Measurements from ENCODE around the gene SLC22A1.
"Not testable (repeated sequence)": the region's sequence is repeated elsewhere in the genome, so short reads cannot be mapped to it uniquely, and the experiment has no call there.

SLC22A1 gene

DNA sequence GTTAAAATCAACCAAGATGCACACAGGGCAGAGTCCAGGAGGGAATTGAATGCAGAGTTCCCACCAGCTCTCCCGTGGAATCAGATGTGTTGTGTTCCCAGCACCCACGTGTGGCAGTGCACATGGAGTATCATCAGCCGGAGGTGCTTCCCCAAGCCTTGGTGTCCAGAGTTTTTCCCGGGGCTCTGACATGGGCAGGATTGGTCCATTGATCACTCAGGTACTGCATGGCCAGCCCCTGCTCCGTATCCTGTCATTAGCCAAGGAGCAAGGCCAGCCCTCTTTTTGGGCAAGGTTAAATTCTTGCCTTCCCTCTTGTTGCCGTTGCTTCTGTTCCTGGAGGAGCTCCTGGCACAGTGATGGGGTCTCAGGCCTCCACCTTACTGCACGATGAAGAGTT, 28.6 kb upstream of the SLC22A1 start:
- no peak overlapping the region for H3K4me3 ChIP-seq (ENCODE audit: low read depth, low read length)

GRCh38 chr6:160093946-160094345, 27.7 kb upstream of the SLC22A1 start:
- H3K4me3 ChIP-seq (ENCODE audit: low read depth, low read length) = no peak overlapping the region

DNA sequence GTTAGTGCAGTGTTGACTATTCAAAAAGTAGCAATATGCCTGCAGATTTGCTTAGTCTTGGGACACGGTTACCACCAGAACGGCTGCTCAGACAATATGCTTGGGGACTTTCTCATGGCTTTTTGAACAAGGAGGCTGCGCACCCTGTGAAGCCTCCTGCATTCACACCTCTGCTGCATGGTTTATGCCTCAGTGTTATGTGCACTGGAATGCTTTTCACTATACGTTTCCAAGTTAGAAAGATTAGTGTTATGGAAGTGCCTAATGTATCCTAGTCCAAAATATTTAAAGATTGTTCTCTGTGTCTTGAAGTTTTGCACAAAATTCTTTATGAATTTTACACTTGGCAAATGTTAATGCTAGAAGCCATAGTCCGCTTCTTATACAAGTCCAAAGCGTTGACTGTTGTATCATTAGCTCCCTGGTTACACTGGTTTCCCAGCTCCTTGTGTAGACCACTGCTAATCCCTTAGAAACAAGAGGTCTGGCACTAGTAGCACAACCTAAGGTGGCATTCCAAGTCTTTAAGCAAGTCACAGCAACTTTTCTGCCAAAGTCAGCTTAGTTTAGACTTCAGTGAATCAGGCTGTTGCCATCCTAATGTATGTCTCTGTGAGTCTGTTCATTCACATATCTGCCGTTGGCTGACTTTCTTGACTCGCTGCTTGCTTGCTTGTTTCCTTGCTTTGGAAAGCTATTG, 26.3 kb upstream of the SLC22A1 start:
- H3K4me3 ChIP-seq (ENCODE audit: low read depth, low read length) = no peak overlapping the region

GRCh38 chr6:160101277-160102205, 20.1 kb upstream of the SLC22A1 start:
- no peak overlapping the region for H3K4me3 ChIP-seq (ENCODE audit: low read depth, low read length)

GRCh38 chr6:160102399-160102798, 19.2 kb upstream of the SLC22A1 start:
- H3K4me3 ChIP-seq (ENCODE audit: low read depth, low read length) = no peak overlapping the region

- no peak overlapping the region for H3K4me3 ChIP-seq (ENCODE audit: low read depth, low read length)
Measured at GRCh38 chr6:160102956-160103824, 18.4 kb upstream of the SLC22A1 start.

DNA sequence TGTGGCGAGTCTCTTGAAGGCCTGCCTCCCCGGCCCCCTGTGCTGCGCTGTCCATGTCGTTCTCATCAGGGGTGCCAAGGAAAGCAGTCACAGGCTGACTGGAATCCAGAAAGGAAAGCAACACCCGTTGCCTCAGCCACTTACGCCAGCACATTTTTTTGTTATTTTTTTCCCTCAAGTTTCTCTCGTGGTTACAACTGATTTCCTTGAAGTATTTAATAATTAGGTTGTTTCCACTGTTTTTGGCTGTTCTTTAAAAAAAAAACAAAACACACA, 17.9 kb upstream of the SLC22A1 start:
- no peak overlapping the region for H3K4me3 ChIP-seq (ENCODE audit: low read depth, low read length)

GRCh38 chr6:160104821-160105517, 16.6 kb upstream of the SLC22A1 start:
- H3K4me3 ChIP-seq (ENCODE audit: low read depth, low read length) = no peak overlapping the region

GRCh38 chr6:160106010-160106409, 15.6 kb upstream of the SLC22A1 start:
- no peak overlapping the region for H3K4me3 ChIP-seq (ENCODE audit: low read depth, low read length)

DNA sequence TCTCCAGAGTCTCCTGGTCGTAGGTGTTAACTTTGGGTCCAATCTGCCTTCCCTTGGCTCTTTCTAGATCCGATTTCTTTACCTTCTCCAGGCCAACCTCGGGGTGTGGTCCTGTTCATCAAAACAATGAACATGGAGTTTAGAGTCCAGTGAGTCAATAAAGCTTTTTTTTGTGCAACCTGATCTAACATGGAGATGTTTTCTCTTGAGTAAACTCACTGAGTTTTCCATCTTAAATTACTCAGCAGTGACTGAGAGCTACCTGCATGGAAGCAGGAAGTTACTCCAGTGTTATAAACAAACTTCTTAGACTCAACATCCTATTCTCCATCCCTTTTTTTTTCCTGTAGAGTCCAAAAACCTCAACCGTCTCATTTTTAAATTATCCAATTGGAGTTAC, 14.9 kb upstream of the SLC22A1 start:
- no peak overlapping the region for H3K4me3 ChIP-seq (ENCODE audit: low read depth, low read length)

- no peak overlapping the region for H3K4me3 ChIP-seq (ENCODE audit: low read depth, low read length)
Measured at GRCh38 chr6:160108077-160108476, 13.5 kb upstream of the SLC22A1 start.

DNA sequence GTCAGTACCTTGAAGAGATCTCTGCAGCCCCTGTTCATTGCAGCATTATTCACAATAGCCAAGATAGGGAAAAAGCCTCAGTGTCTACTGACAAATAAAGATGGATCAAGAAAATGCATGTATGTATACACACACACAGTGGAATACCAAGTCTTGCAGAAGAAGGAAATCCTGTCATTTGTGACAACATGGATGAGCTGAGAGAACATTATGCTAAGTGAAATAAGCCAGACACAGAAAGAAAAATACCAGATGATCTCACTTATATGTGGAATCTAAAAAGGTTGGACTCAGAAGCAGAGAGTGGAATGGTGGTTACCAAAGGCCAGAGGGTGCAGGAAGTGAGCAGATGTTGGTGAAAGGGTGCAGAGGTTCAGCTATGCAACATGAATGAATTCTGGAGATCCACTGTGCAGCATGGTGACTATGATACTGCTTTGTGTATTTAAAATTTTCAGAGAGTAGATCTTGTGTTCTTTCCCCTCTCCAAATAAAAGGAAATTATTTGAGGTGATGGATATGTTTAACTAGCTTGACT, 11.0 kb upstream of the SLC22A1 start:
- H3K4me3 ChIP-seq (ENCODE audit: low read depth, low read length) = no peak overlapping the region

DNA sequence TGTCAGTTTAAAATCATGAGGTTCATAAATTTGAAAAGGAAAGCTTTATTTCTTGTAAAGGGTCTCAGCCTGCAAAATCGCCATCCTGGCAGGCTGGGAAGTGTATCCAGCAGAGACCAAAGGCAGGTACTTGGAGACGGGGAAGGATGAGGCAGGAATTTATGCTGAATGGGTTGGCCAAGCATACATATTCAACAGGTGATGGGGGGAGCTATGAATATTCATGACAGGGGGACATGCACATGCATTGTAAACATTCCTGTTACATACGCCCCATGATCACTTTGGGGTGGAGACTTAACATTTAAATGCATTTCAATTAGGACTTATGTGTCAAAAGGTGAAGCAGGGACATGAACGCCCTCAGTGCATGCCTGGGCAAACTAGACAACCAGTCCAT, 9.8 kb upstream of the SLC22A1 start:
- H3K4me3 ChIP-seq (ENCODE audit: low read depth, low read length) = no peak overlapping the region

DNA sequence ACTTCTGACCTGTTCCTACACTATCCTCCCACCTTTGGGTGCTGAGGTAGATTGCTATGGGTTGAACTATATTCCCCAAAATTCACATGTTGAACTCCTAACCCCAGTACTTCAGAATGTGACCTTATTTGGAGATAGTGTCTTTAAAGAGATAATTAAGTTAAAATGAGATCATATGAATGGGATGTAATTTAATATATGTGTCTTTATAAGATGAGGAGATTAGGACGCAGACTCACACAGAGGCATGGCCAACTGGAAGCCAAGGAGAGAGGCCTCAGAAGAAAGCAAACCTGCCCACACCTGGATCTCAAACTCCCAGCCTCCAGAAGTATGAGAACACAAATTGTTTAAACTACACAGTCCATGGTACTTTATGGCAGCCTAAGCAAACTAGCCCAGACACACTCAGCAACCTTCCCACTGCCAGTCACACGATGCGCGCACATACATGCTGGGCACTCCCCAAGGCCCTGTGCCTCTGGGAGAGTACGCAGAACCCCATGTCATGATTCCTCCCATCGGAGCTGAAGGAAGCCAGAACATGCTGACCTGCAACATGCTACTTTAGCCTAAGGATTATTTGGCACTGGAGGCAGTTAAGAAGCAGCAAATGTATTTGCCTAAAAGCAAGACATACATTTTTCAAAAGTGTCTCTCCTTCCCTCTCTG, 8.9 kb upstream of the SLC22A1 start:
- no peak overlapping the region for H3K4me3 ChIP-seq (ENCODE audit: low read depth, low read length)

- H3K4me3 ChIP-seq (ENCODE audit: low read depth, low read length) = not testable (repeated sequence)
Measured at GRCh38 chr6:160114536-160114935, 7.1 kb upstream of the SLC22A1 start.

DNA sequence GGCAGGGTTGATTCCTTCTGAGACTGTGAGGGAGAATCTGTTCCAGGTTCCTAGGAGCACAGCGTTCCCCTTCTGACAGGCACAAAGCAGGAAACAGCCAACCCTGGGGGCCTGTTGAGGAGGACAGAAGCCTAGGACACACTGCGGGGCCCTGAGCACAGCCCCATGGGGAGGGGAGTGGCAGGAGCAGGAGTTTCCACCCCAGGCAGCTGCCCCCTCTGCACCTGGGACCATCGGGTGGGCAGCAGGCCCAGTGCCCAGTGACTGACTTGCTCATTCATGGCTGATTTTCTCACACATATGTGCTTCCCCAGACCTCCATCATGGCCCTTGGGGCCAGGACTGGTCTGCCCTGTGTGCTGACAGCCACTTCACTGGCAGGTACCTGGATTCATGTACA, 6.2 kb upstream of the SLC22A1 start:
- H3K4me3 ChIP-seq (ENCODE audit: low read depth, low read length) = no peak overlapping the region

DNA sequence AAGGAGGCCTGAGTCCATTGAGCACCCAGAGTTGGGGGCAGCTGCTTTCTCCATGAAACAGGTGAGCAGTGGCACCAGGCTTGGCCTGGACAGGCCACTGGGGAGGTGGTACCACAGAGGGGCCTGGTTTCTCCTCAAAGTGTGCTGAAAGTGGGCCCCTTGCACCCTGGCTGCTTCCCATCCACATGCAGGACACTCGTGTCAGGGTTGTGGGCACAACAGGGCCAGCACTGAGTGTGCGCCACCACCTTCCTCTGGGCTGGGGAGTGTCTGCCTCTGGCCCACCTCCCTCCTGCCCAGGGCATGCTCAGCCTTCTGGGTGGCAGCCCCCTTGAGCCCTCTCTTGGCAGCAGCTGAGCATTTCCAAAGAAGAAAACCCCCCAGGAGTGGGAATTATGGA, 5.2 kb upstream of the SLC22A1 start:
- no peak overlapping the region for H3K4me3 ChIP-seq (ENCODE audit: low read depth, low read length)

GRCh38 chr6:160117137-160117536, 4.5 kb upstream of the SLC22A1 start:
- no peak overlapping the region for H3K4me3 ChIP-seq (ENCODE audit: low read depth, low read length)

GRCh38 chr6:160118620-160119229, 2.9 kb upstream of the SLC22A1 start:
- no peak overlapping the region for H3K4me3 ChIP-seq (ENCODE audit: low read depth, low read length)

- H3K4me3 ChIP-seq (ENCODE audit: low read depth, low read length) = no peak overlapping the region
Measured at GRCh38 chr6:160120087-160120486, 1.5 kb upstream of the SLC22A1 start.

All from iPS-11a (cell line).